ENCODE measurements around the gene KRT13. TPM values are rescaled to one million over a fixed set of nuclear protein-coding genes. Genes with fewer than 3 reads are reported as not detected.

The KRT13 gene
- total RNA-seq, 4 donors from 2014 or later: 1.5 to 6.4 (median 3.0) TPM

- H3K9me3 ChIP-seq: no peaks in the 10 kb centered on the region
- H3K27me3 ChIP-seq: no peaks in the 10 kb centered on the region
- no peak overlapping the region for H3K4me3 ChIP-seq
- H3K27ac ChIP-seq: no peak overlapping the region
- H3K36me3 ChIP-seq: no peaks in the 10 kb centered on the region
- no peak for TF ChIP-seq POLR2A (IDR thresholded peaks at IDR 0.05)
- TF ChIP-seq CTCF (IDR thresholded peaks at IDR 0.05): no peak
- intact Hi-C loops (cut with DNase I; ENCODE audit: low total_unique reads): no loop called here
- no peak for DNase-seq
- no peaks in the 10 kb centered on the region for H3K4me1 ChIP-seq
These were observed 17.2 kb upstream of the KRT13 start for GRCh38 chr17:41522301-41523224.

GRCh38 chr17:41521574-41522261 is 16.3 kb upstream of the KRT13 start:
- Histone ChIP-seq H3K9me3 (no peaks in the 10 kb centered on the region), H3K36me3 (no peaks in the 10 kb centered on the region), H3K27ac (no peak overlapping the region), H3K4me1 (no peaks in the 10 kb centered on the region), H3K4me3 (no peak overlapping the region), H3K27me3 (no peaks in the 10 kb centered on the region)
- TF ChIP-seq POLR2A (IDR thresholded peaks at IDR 0.05): no peak
- TF ChIP-seq CTCF (IDR thresholded peaks at IDR 0.05): no peak
- DNase-seq: no peak
- intact Hi-C loops (cut with DNase I; ENCODE audit: low total_unique reads): no loop called here

DNA sequence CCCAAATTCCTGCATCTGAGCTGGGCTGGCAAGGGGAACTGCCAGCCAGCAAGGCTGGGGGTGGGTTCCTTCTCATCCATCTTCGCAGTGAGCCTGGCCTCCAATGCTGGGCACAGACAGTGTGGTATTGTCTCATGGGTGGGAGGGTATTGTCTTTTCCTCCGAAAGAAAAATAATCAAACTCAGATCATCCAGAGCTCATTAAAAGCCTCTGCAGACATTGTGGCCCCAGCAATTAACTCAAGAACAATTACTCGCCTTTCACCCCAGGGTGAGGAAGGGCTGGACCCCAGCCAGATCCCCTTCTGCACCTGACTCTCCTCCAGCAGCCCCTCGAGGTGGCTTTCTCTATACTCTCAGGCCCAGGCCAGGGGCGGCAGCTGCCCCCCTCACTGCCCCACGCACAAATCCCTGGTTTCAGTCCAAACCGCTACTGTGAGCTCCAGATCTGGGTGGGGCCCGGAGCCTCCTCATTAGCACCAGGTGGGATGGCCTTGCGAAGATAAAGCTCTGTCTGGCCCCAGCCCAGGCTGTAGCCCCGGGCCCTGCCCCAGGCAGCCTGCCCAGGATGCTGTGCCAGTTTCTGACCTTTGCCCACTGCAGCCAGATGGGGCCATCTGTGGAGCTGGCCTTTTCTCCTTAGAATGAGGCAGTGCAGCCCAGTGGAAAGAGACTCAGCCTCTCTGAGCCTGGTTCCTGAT is 15.6 kb upstream of the KRT13 start:
- intact Hi-C loops (cut with DNase I; ENCODE audit: low total_unique reads): no loop called here
- no peaks in the 10 kb centered on the region for H3K9me3 ChIP-seq
- no peaks in the 10 kb centered on the region for H3K27me3 ChIP-seq
- TF ChIP-seq CTCF (IDR thresholded peaks at IDR 0.05) (no peak), POLR2A (IDR thresholded peaks at IDR 0.05) (no peak)
- no peak overlapping the region for H3K27ac ChIP-seq
- DNase-seq: no peak
- no peaks in the 10 kb centered on the region for H3K36me3 ChIP-seq
- H3K4me3 ChIP-seq: no peak overlapping the region
- H3K4me1 ChIP-seq: no peaks in the 10 kb centered on the region

GRCh38 chr17:41519501-41520224 is 14.3 kb upstream of the KRT13 start:
- H3K4me3 ChIP-seq: no peak overlapping the region
- intact Hi-C loops (cut with DNase I; ENCODE audit: low total_unique reads): no loop called here

More at GRCh38 chr17:41519501-41520224, 14.3 kb upstream of the KRT13 start:
- H3K27me3 ChIP-seq: no peaks in the 10 kb centered on the region
- H3K4me1 ChIP-seq: no peaks in the 10 kb centered on the region
- no peak overlapping the region for H3K27ac ChIP-seq
- TF ChIP-seq CTCF (IDR thresholded peaks at IDR 0.05) (no peak), POLR2A (IDR thresholded peaks at IDR 0.05) (no peak)
- DNase-seq: no peak
- H3K36me3 ChIP-seq: no peaks in the 10 kb centered on the region
- H3K9me3 ChIP-seq: no peaks in the 10 kb centered on the region

Data from uterus (tissue), 4 donors.